K562 (cell line): ENCODE data around the gene HS6ST1. TPM values are rescaled to one million over a fixed set of nuclear protein-coding genes. Genes with fewer than 3 reads are reported as not detected.
A peak's percentile ranks its signal among the peaks of the same experiment; 100 is the strongest.

Experiments
- ARHGAP35 ChIP-seq: fragments of 450-650 bp; IDR thresholded peaks from 2 replicates; pipeline ENCODE4 v1.6.1; 2018; ENCODE audit not compliant: partially characterized antibody
- CTBP1 ChIP-seq: fragments of 450-650 bp; IDR thresholded peaks from 2 replicates; pipeline ENCODE4 v1.6.1; 2016; ENCODE audit warnings: borderline replicate concordance
- HMG20B ChIP-seq: fragments of 250-450 bp; sonication (Bioruptor Pico); IDR thresholded peaks from 2 replicates; pipeline ENCODE4 v1.5.0; 2021; ENCODE audit warnings: mild to moderate bottlenecking
- JUND ChIP-seq, 2 experiments: IDR thresholded peaks; 2 replicates in 1 of 2; 3 replicates in 1 of 2; pipeline ENCODE4 v1.6.1; 2011; ENCODE audit warnings: borderline replicate concordance in 2 of 2, low read depth in 2 of 2, low read length in 2 of 2, improper control_type of control experiment in 1 of 2, missing biosample characterization in 1 of 2, missing genetic modification characterization in 1 of 2, missing genetic modification reagents in 1 of 2
- MBD2 ChIP-seq: sonication (generic); IDR thresholded peaks from 2 replicates; pipeline ENCODE4 v1.6.1; 2016; ENCODE audit warnings: low read depth, borderline replicate concordance
- NFE2 ChIP-seq: IDR thresholded peaks from 2 replicates; pipeline ENCODE4 v1.6.1; 2014; ENCODE audit warnings: antibody characterized with exemption, low read depth
- PHF8 ChIP-seq: fragments of 200-600 bp; sonication (generic); IDR thresholded peaks from 2 replicates; pipeline ENCODE4 v1.6.1; 2012; ENCODE audit warnings: mixed run types, mild to moderate bottlenecking, inconsistent platforms, low read length, moderate library complexity, borderline replicate concordance
- SP1 ChIP-seq: sonication (generic); formaldehyde crosslinking; IDR thresholded peaks from 2 replicates; pipeline ENCODE4 v1.8.1; 2022; ENCODE audit warnings: mild to moderate bottlenecking, missing genetic modification reagents
- ZNF175 ChIP-seq: fragments of 200-800 bp; sonication (Bioruptor generic); IDR thresholded peaks from 2 replicates; pipeline ENCODE4 v1.6.1; 2016; ENCODE audit warnings: low read depth, mild to moderate bottlenecking, missing genetic modification characterization, missing compliant biosample characterization
- polyA plus RNA-seq, 8 experiments: library from polyadenylated mRNA; depleted of rRNA in 4 of 8; stranded (reverse) in 5 of 8; unstranded in 3 of 8; fragments of >200 nt; fragmentation: Nextera tagmentation in 2 of 8; fragmentation: Illumina TruSeq in 1 of 8; extraction: Ambion mirVana in 2 of 8; extraction: Trizol in 1 of 8; gene quantifications; 2 replicates each; pipeline versions ENCODE4 v1.2.1 to v1.2.3, GENCODE V29; 2011 to 2014; ENCODE audit warnings: inconsistent platforms in 1 of 8, missing spikeins in 1 of 8
- total RNA-seq, 7 experiments: library from RNA; depleted of rRNA in 6 of 7; stranded (reverse); fragments of >200 nt in 6 of 7; fragmentation: Illumina TruSeq in 2 of 7; extraction: Trizol in 2 of 7; gene quantifications; 2 replicates each; pipeline versions ENCODE4 v1.2.1 to v1.2.3, GENCODE V29; 2011 to 2021; ENCODE audit warnings: low replicate concordance in 1 of 7
- TF ChIP-seq, protein P1 (sequence below): fragments of 250-450 bp; sonication (Bioruptor Pico); IDR thresholded peaks from 2 replicates; pipeline ENCODE4 v1.5.1; 2021; ENCODE audit warnings: mild to moderate bottlenecking
- TF ChIP-seq, protein P2 (sequence below): fragments of 450-650 bp; formaldehyde crosslinking; IDR thresholded peaks from 2 replicates; pipeline ENCODE4 v1.4.0; 2020; ENCODE audit warnings: mild to moderate bottlenecking, moderate library complexity

HS6ST1 gene
- total and polyA plus RNA-seq, 9 of the 15 experiments (the other 6 are each of a cell fraction or from before 2014, with no cell fraction given), result 0.06 to 7.4 (median 3.8) TPM

DNA sequence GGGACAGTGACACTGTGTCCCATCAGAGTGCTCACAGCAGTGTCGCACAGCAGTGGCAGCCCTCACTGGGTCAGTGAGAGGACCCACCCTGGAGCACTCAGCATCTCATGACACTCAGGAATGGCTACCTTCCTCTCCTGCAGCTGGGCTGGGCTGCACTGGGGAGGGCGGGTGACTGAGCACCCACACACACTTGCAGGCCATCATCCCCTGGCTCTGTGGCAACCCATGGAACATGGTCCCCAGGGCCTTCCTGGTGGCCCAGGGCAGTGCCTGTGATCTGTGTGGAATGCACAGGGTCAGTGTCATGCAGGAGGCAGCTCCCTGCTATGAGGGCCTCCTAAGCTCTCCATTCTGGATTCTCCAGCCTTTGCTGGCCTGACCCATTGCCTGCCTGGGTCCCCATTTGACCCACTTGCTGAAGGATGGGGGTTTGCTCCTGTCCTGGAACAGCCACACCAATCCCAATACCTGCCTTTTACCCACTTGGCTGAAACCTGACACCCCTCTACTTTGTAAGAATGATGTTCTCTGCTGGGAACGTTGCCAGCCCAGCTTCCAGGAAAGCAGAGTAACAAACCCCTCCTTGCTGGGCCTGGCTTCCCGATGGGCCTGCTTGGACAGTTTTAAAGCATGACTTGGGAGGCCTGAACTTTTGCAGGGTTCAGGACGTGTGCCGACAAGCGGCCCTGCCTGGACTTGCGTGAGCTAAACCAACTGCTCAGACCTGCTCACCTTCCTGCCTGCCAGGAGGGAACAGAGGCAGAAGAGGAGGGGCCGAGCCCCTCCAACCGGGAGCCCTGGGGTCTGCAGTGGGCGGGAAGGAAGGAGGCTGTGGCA, 13.7 kb downstream of the HS6ST1 start (continued):
- TF ChIP-seq, protein P1, sequence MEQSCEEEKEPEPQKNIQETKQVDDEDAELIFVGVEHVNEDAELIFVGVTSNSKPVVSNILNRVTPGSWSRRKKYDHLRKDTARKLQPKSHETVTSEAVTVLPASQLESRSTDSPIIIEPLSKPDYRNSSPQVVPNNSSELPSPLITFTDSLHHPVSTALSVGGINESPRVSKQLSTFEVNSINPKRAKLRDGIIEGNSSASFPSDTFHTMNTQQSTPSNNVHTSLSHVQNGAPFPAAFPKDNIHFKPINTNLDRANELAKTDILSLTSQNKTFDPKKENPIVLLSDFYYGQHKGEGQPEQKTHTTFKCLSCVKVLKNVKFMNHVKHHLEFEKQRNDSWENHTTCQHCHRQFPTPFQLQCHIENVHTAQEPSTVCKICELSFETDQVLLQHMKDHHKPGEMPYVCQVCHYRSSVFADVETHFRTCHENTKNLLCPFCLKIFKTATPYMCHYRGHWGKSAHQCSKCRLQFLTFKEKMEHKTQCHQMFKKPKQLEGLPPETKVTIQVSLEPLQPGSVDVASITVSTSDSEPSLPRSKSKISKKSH, result no peak
- TF ChIP-seq MBD2 (no peak), ARHGAP35 (no peak), ZNF175 (CRISPR knock-in tag) (no peak), HMG20B (CRISPR knock-in tag) (no peak), PHF8 (peak; percentile 20; the same call in 1 of the 2 replicates), SP1 (CRISPR knock-in tag) (no peak), JUND (IDR thresholded peaks at IDR 0.05; ENCODE audit: borderline replicate concordance, low read depth, low read length) (peak; percentile 45; the same call in 1 of the 2 replicates), JUND (tag; IDR thresholded peaks at IDR 0.05; ENCODE audit: borderline replicate concordance, low read depth, low read length) (peak; percentile 61; the same call in 1 of the 3 replicates), NFE2 (no peak), CTBP1 (no peak)
- TF ChIP-seq, protein P2, sequence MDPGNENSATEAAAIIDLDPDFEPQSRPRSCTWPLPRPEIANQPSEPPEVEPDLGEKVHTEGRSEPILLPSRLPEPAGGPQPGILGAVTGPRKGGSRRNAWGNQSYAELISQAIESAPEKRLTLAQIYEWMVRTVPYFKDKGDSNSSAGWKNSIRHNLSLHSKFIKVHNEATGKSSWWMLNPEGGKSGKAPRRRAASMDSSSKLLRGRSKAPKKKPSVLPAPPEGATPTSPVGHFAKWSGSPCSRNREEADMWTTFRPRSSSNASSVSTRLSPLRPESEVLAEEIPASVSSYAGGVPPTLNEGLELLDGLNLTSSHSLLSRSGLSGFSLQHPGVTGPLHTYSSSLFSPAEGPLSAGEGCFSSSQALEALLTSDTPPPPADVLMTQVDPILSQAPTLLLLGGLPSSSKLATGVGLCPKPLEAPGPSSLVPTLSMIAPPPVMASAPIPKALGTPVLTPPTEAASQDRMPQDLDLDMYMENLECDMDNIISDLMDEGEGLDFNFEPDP (CRISPR knock-in tag), result no peak
